Nephron progenitor cell (in vitro differentiated cells): ENCODE results near the gene SLC51B.
"Not testable (repeated sequence)": the region's sequence is repeated elsewhere in the genome, so short reads cannot be mapped to it uniquely, and the experiment has no call there.

Experiments
- DNase-seq: peaks from one replicate; pipeline ENCODE4 v3.0.0; 2021
- H3K27ac Mint-ChIP-seq: 2 replicates; pipeline ENCODE4 v1.8.0; 2021; ENCODE audit warnings: mild to moderate bottlenecking, moderate library complexity, mixed read lengths
- H3K27me3 Mint-ChIP-seq: 2 replicates; pipeline ENCODE4 v1.8.0; 2021; ENCODE audit warnings: mild to moderate bottlenecking, low read depth, mixed read lengths; ENCODE audit not compliant: poor library complexity
- H3K36me3 Mint-ChIP-seq: 2 replicates; pipeline ENCODE4 v1.8.0; 2021; ENCODE audit warnings: low read depth, mixed read lengths
- H3K4me1 Mint-ChIP-seq: 2 replicates; pipeline ENCODE4 v1.8.0; 2021; ENCODE audit warnings: mixed read lengths
- H3K4me3 Mint-ChIP-seq: 2 replicates; pipeline ENCODE4 v1.8.0; 2021; ENCODE audit warnings: mild to moderate bottlenecking, moderate library complexity, mixed read lengths
- H3K9me3 Mint-ChIP-seq: 2 replicates; pipeline ENCODE4 v1.8.0; 2021; ENCODE audit warnings: mild to moderate bottlenecking, moderate library complexity, mixed read lengths
- TF ChIP-seq, protein P1 (sequence below): fragments of 200-600 bp; sonication (generic); IDR thresholded peaks from 2 replicates; pipeline ENCODE4 v1.5.0; 2021; ENCODE audit warnings: antibody characterized with exemption

SLC51B gene

DNA sequence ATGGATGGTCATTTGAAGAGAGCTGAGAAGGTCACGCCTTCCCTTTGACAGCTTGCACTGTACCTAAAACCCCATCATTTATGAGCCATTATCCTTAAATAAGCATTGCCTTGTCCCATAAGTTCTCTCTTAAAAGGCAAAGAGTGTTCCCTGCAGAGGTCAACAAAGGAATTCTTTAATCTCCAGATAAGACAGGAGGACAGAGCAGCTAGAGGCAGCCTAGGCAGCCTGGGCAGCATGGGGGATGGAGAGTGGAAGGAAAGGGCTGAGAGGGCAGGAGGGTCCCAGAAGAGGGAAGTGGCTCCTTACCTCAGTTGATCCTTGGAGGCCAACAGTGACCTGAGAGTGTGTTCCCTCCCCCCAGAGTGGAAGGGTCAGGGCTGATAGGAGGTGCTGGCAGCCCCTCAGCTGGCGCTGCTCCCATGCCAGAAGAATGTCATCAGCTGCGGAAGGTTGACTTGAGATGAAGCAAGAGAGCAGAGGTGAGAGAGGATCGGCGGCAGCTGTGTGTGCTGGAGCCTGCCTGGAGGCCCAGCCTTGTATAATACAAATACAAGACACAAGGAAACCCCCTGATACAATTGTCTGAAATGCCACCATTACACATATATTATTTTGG lies 44.1 kb downstream of the SLC51B start:
- DNase-seq: no peak
- Mint-ChIP-seq H3K27ac (no peak overlapping the region), H3K4me3 (no peak overlapping the region), H3K9me3 (no peaks in the 10 kb centered on the region), H3K36me3 (no peaks in the 10 kb centered on the region), H3K4me1 (peaks cover 68% of the 10 kb centered on the region), H3K27me3 (peaks cover 11% of the 10 kb centered on the region)
- TF ChIP-seq, protein P1, sequence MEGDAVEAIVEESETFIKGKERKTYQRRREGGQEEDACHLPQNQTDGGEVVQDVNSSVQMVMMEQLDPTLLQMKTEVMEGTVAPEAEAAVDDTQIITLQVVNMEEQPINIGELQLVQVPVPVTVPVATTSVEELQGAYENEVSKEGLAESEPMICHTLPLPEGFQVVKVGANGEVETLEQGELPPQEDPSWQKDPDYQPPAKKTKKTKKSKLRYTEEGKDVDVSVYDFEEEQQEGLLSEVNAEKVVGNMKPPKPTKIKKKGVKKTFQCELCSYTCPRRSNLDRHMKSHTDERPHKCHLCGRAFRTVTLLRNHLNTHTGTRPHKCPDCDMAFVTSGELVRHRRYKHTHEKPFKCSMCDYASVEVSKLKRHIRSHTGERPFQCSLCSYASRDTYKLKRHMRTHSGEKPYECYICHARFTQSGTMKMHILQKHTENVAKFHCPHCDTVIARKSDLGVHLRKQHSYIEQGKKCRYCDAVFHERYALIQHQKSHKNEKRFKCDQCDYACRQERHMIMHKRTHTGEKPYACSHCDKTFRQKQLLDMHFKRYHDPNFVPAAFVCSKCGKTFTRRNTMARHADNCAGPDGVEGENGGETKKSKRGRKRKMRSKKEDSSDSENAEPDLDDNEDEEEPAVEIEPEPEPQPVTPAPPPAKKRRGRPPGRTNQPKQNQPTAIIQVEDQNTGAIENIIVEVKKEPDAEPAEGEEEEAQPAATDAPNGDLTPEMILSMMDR: no peak

DNA sequence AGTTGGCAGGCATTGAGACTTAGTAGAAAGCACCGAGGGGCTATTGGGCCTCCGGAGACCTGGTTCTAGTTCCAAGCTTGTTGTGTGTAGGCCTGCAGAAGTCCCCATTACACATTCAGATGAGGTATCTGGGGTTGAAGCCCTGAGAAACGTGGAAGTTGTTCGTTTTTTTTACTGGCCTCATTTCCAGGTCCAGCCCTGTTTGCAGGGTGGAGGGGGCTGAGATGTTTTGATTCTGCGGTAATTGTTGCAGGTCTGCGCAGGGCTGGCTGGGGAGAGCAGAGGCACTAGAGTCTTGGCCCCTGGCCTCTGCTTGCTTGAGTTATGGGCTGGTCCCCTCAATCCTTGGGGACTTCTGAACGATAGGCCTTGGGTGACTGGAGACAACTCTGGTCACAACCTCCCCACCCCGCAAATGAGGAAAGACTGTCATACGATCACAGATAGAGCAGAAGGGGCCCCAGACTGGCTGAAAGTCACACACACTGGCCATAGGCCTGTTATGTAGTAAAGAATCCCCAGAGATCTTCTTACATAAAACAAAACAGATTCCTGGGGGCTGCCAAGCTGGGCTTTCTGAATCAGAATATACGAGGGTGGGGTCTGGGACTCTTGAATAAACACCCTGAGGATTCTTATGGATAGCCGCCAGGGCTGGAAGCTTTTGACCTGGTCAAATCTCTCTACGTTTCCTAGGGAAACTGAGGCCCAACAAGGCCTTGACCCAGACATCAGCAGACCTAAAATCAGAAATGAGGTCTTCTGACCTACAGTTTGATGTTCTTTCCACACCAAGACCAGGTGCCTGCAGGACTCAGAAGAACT lies 47.0 kb downstream of the SLC51B start:
- peaks cover 2% of the 10 kb centered on the region for H3K36me3 Mint-ChIP-seq

DNA sequence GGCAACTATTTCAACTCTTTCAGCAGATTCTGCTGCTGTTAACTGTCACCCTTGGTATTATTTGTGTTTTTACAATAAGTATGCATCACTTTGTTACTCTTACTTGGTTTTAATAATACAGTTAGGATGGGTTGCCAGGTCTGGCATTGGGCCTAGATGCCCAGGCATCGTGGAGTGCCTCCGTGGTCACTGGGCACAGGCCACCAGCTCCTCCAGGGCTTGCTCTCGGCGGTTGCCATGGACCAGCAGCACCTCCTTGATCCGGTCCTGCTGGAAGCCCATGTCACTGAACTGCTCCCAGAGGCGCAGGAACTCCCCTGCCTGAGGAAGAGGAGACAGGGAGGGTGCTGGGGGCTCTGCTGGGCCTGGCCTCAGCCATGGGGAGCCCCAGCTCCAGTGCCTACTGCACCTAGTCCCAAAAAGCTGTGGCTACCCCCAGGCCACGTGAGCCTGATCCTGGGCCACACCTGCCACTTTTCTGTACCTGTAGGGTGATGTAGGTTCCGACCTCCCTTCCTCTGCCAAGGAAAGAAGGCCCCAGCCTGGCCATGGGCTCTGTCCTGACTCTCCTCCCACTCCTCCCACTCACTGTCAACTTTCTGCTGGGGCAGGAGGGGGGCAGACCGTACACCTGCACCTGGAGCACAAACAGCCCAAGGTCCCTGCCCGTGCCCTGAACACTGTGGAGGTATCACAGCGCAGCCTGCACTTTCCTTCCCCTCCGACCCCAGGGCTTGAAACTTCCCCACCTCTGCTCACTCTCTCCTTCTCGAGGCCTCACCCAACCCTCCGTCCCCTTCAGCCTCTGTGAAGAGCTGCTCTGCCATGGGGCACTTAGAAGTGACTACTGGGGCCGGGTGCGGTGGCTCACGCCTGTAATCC lies 48.0 kb downstream of the SLC51B start:
- H3K27ac Mint-ChIP-seq: no peak overlapping the region
- H3K27me3 Mint-ChIP-seq: peaks cover 4% of the 10 kb centered on the region
- H3K36me3 Mint-ChIP-seq: peaks cover 11% of the 10 kb centered on the region
- TF ChIP-seq, protein P1: no peak
- H3K9me3 Mint-ChIP-seq: no peaks in the 10 kb centered on the region
- H3K4me1 Mint-ChIP-seq: peaks cover 30% of the 10 kb centered on the region
- DNase-seq: no peak
- H3K4me3 Mint-ChIP-seq: no peak overlapping the region

More for the DNA sequence above, 47.0 kb downstream of the SLC51B start:
- H3K9me3 Mint-ChIP-seq: no peaks in the 10 kb centered on the region
- H3K4me3 Mint-ChIP-seq: no peak overlapping the region
- DNase-seq: no peak
- H3K27me3 Mint-ChIP-seq: peaks cover 7% of the 10 kb centered on the region
- TF ChIP-seq, protein P1: no peak
- H3K4me1 Mint-ChIP-seq: peaks cover 40% of the 10 kb centered on the region
- peak overlapping the region; percentile 93 for H3K27ac Mint-ChIP-seq

DNA sequence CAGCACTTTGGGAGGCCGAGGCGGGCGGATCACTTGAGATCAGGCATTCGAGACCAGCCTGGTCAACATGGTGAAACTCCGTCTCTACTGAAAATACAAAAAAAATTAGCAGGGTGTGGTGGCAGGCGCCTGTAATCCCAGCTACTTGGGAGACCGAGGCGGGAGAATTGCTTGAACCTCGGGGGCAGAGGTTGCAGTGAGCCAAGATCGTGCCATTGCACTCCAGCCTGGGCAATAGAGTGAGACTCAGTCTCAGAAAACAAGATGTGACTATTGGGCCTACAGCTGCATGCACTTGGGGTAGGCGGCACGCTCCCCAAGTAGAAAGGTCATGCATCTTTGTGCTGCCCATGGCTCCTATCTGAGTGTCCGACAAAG lies 48.6 kb downstream of the SLC51B start:
- not testable (repeated sequence) for DNase-seq, H3K27ac Mint-ChIP-seq, H3K27me3 Mint-ChIP-seq, H3K4me3 Mint-ChIP-seq, H3K9me3 Mint-ChIP-seq
- peaks cover 26% of the 10 kb centered on the region for H3K4me1 Mint-ChIP-seq
- H3K36me3 Mint-ChIP-seq: peaks cover 17% of the 10 kb centered on the region

DNA sequence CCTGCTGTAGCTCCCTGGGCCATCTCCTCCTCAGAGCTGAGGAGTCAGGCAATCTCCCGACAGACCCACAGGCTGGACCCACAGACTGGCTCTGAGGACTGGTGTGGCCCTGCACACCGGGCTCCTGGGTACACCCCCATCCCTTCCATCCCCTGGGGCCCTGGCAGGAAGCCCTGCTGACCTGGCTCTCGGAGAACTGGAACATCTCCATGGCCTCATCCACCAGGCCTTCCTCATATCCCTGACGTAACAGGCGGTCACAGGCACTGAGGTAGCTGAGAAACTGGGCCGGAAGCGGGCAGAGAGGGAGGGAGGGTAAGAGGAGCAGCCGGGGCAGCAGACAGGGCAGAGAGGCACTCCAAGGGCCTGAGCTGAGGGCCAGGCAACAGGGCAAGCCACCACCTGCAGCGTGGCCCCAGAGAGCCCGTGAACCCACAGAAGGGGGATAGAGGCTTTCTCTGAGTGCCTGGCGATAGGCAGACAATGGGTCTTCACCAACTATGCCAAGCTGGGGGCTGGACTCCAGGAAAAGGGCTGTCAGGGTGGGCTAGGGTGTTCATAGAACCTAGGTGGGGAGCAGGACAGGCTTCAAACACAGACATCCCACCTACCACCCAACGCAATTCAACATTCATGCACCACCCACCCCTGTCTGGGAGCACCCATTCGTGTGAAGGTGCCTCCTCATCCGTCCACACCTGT lies 49.3 kb downstream of the SLC51B start:
- H3K9me3 Mint-ChIP-seq: no peaks in the 10 kb centered on the region
- no peak overlapping the region for H3K4me3 Mint-ChIP-seq
- TF ChIP-seq, protein P1: no peak
- H3K27me3 Mint-ChIP-seq: peaks cover 2% of the 10 kb centered on the region
- H3K4me1 Mint-ChIP-seq: peaks cover 19% of the 10 kb centered on the region
- peaks cover 21% of the 10 kb centered on the region for H3K36me3 Mint-ChIP-seq
- H3K27ac Mint-ChIP-seq: peak overlapping the region; percentile 54
- DNase-seq: no peak
